Peyer's patch (tissue), 4 donors: ENCODE data around the gene PPP1R13B.

Experiments used
- CTCF ChIP-seq, 6 experiments: fragments of 450-650 bp in 4 of 6; fragments of 200-600 bp in 2 of 6; sonication (generic) in 1 of 6; IDR thresholded peaks; one replicate each; pipeline ENCODE4 v1.5.1; 2017 to 2019; ENCODE audit warnings: antibody characterized with exemption in 6 of 6, mild to moderate bottlenecking in 3 of 6, moderate library complexity in 1 of 6
- POLR2A ChIP-seq, 2 donors: fragments of 450-650 bp; IDR thresholded peaks; one replicate each; pipeline ENCODE4 v1.5.1; 2017; ENCODE audit warnings: antibody characterized with exemption in 2 of 2, mild to moderate bottlenecking in 2 of 2, moderate library complexity in 2 of 2

- TF ChIP-seq CTCF (IDR thresholded peaks at IDR 0.05) (no peak), POLR2A (IDR thresholded peaks at IDR 0.05) (no peak)
These were observed 151.9 kb downstream of the PPP1R13B start for GRCh38 chr14:103695296-103696069.
